Activated T-helper 17 cell treated with anti-CD3 and anti-CD28 coated beads, Interleukin-2, amount 50 U/mL, for 72 hours (primary cell): ENCODE results near the gene KCNK3. TPM values are rescaled to one million over a fixed set of nuclear protein-coding genes. Genes with fewer than 3 reads are reported as not detected.

Source experiments
- ATAC-seq: fragments of 150-1000 bp; cut with Tn5 transposase; replicated peaks from 2 replicates; pipeline ENCODE4 v1.10.0; 2021; ENCODE audit warnings: mild to moderate bottlenecking, moderate library complexity
- H3K27ac Mint-ChIP-seq: one replicate; pipeline ENCODE4 v1.8.0; 2022; ENCODE audit warnings: mixed read lengths
- H3K27me3 Mint-ChIP-seq: one replicate; pipeline ENCODE4 v1.8.0; 2022; ENCODE audit warnings: mixed read lengths
- H3K36me3 Mint-ChIP-seq: one replicate; pipeline ENCODE4 v1.8.0; 2022; ENCODE audit warnings: low read depth, mild to moderate bottlenecking, mixed read lengths
- H3K4me1 Mint-ChIP-seq: one replicate; pipeline ENCODE4 v1.8.0; 2022; ENCODE audit warnings: mixed read lengths
- H3K4me3 Mint-ChIP-seq: one replicate; pipeline ENCODE4 v1.8.0; 2022; ENCODE audit warnings: mild to moderate bottlenecking, mixed read lengths
- H3K9me3 Mint-ChIP-seq: one replicate; pipeline ENCODE4 v1.8.0; 2022; ENCODE audit warnings: mixed read lengths
- total RNA-seq, 2 donors: library from RNA; stranded (reverse); gene quantifications; one replicate each; pipeline ENCODE4 v1.2.3, GENCODE V29; 2022

The KCNK3 gene
- total RNA-seq, 2 donors from 2014 or later: not detected

- Mint-ChIP-seq H3K27ac (no peak overlapping the region), H3K27me3 (peaks cover 69% of the 10 kb centered on the region), H3K4me1 (no peaks in the 10 kb centered on the region), H3K9me3 (no peaks in the 10 kb centered on the region), H3K36me3 (no peaks in the 10 kb centered on the region), H3K4me3 (no peak overlapping the region)
- no peak for ATAC-seq
These were observed 651 bp downstream of the KCNK3 start for GRCh38 chr2:26692897-26693849.

GRCh38 chr2:26694001-26694400 is 1.5 kb downstream of the KCNK3 start:
- Mint-ChIP-seq H3K36me3 (no peaks in the 10 kb centered on the region), H3K4me1 (no peaks in the 10 kb centered on the region), H3K27ac (no peak overlapping the region), H3K4me3 (no peak overlapping the region), H3K9me3 (no peaks in the 10 kb centered on the region), H3K27me3 (peaks cover 70% of the 10 kb centered on the region)
- ATAC-seq: no peak

- Mint-ChIP-seq H3K4me1 (no peaks in the 10 kb centered on the region), H3K36me3 (no peaks in the 10 kb centered on the region), H3K27me3 (peaks cover 61% of the 10 kb centered on the region), H3K27ac (no peak overlapping the region), H3K4me3 (no peak overlapping the region), H3K9me3 (no peaks in the 10 kb centered on the region)
- ATAC-seq: peak; percentile 71
These were observed 3.9 kb downstream of the KCNK3 start for GRCh38 chr2:26696351-26696816.

GRCh38 chr2:26697425-26697824 is 4.9 kb downstream of the KCNK3 start:
- no peaks in the 10 kb centered on the region for H3K36me3 Mint-ChIP-seq
- H3K4me3 Mint-ChIP-seq: no peak overlapping the region
- no peaks in the 10 kb centered on the region for H3K4me1 Mint-ChIP-seq
- no peaks in the 10 kb centered on the region for H3K9me3 Mint-ChIP-seq
- H3K27me3 Mint-ChIP-seq: peaks cover 56% of the 10 kb centered on the region
- no peak for ATAC-seq
- H3K27ac Mint-ChIP-seq: no peak overlapping the region

- Mint-ChIP-seq H3K27me3 (peaks cover 54% of the 10 kb centered on the region), H3K36me3 (no peaks in the 10 kb centered on the region), H3K4me1 (no peaks in the 10 kb centered on the region), H3K4me3 (no peak overlapping the region), H3K27ac (no peak overlapping the region), H3K9me3 (no peaks in the 10 kb centered on the region)
- no peak for ATAC-seq
These were observed 6.8 kb downstream of the KCNK3 start for GRCh38 chr2:26699295-26699694.

GRCh38 chr2:26700078-26700477 is 7.6 kb downstream of the KCNK3 start:
- no peak for ATAC-seq
- Mint-ChIP-seq H3K27ac (no peak overlapping the region), H3K4me1 (no peaks in the 10 kb centered on the region), H3K9me3 (no peaks in the 10 kb centered on the region), H3K36me3 (no peaks in the 10 kb centered on the region), H3K4me3 (no peak overlapping the region), H3K27me3 (peaks cover 46% of the 10 kb centered on the region)

GRCh38 chr2:26701596-26701995 is 9.1 kb downstream of the KCNK3 start:
- Mint-ChIP-seq H3K36me3 (no peaks in the 10 kb centered on the region), H3K9me3 (no peaks in the 10 kb centered on the region), H3K27ac (no peak overlapping the region), H3K27me3 (peaks cover 31% of the 10 kb centered on the region), H3K4me3 (no peak overlapping the region), H3K4me1 (no peaks in the 10 kb centered on the region)
- no peak for ATAC-seq

- H3K4me3 Mint-ChIP-seq: no peak overlapping the region
- no peak overlapping the region for H3K27ac Mint-ChIP-seq
- no peaks in the 10 kb centered on the region for H3K9me3 Mint-ChIP-seq
- ATAC-seq: no peak
- no peaks in the 10 kb centered on the region for H3K36me3 Mint-ChIP-seq
- H3K27me3 Mint-ChIP-seq: peaks cover 27% of the 10 kb centered on the region
- H3K4me1 Mint-ChIP-seq: no peaks in the 10 kb centered on the region
These were observed 9.5 kb downstream of the KCNK3 start for GRCh38 chr2:26702025-26702424.

GRCh38 chr2:26704441-26704977 is 12.0 kb downstream of the KCNK3 start:
- Mint-ChIP-seq H3K27me3 (peaks cover 19% of the 10 kb centered on the region), H3K36me3 (no peaks in the 10 kb centered on the region), H3K27ac (no peak overlapping the region), H3K4me1 (no peaks in the 10 kb centered on the region), H3K9me3 (no peaks in the 10 kb centered on the region), H3K4me3 (no peak overlapping the region)
- no peak for ATAC-seq

GRCh38 chr2:26705126-26705525 is 12.6 kb downstream of the KCNK3 start:
- no peaks in the 10 kb centered on the region for H3K36me3 Mint-ChIP-seq
- no peak for ATAC-seq
- peaks cover 19% of the 10 kb centered on the region for H3K27me3 Mint-ChIP-seq
- no peak overlapping the region for H3K27ac Mint-ChIP-seq
- H3K9me3 Mint-ChIP-seq: no peaks in the 10 kb centered on the region
- H3K4me1 Mint-ChIP-seq: no peaks in the 10 kb centered on the region
- no peak overlapping the region for H3K4me3 Mint-ChIP-seq

GRCh38 chr2:26706093-26706492 is 13.6 kb downstream of the KCNK3 start:
- no peak overlapping the region for H3K4me3 Mint-ChIP-seq
- ATAC-seq: no peak

GRCh38 chr2:26706616-26707473 is 14.3 kb downstream of the KCNK3 start:
- no peaks in the 10 kb centered on the region for H3K4me1 Mint-ChIP-seq

More at GRCh38 chr2:26706093-26706492, 13.6 kb downstream of the KCNK3 start:
- Mint-ChIP-seq H3K9me3 (no peaks in the 10 kb centered on the region), H3K36me3 (no peaks in the 10 kb centered on the region), H3K4me1 (no peaks in the 10 kb centered on the region), H3K27me3 (peaks cover 12% of the 10 kb centered on the region), H3K27ac (no peak overlapping the region)

GRCh38 chr2:26707747-26708146 is 15.2 kb downstream of the KCNK3 start:
- Mint-ChIP-seq H3K27me3 (peaks cover 17% of the 10 kb centered on the region), H3K9me3 (no peaks in the 10 kb centered on the region), H3K4me3 (no peak overlapping the region), H3K27ac (no peak overlapping the region), H3K36me3 (no peaks in the 10 kb centered on the region), H3K4me1 (no peaks in the 10 kb centered on the region)
- no peak for ATAC-seq

More at GRCh38 chr2:26706616-26707473, 14.3 kb downstream of the KCNK3 start:
- Mint-ChIP-seq H3K27ac (no peak overlapping the region), H3K27me3 (peaks cover 12% of the 10 kb centered on the region), H3K4me3 (no peak overlapping the region), H3K36me3 (no peaks in the 10 kb centered on the region), H3K9me3 (no peaks in the 10 kb centered on the region)
- no peak for ATAC-seq

GRCh38 chr2:26708457-26708856 is 15.9 kb downstream of the KCNK3 start:
- Mint-ChIP-seq H3K27me3 (peaks cover 17% of the 10 kb centered on the region), H3K4me3 (no peak overlapping the region), H3K36me3 (no peaks in the 10 kb centered on the region), H3K9me3 (no peaks in the 10 kb centered on the region), H3K27ac (no peak overlapping the region), H3K4me1 (no peaks in the 10 kb centered on the region)
- ATAC-seq: no peak
